CD4-positive, alpha-beta T cell treated with Interferon gamma for 1 hour (primary cell): ENCODE measurements around the gene RIOK1.
"Not testable (repeated sequence)": the region's sequence is repeated elsewhere in the genome, so short reads cannot be mapped to it uniquely, and the experiment has no call there.

Source experiments
- DNase-seq: peaks from one replicate; pipeline ENCODE4 v3.0.0-alpha.2; 2020

RIOK1 gene

GRCh38 chr6:7389451-7390225 is at the start of gene RIOK1, which contains the start of gene CAGE1:
RIOK1 (plus strand) TSS chr6:7389808; CDS start chr6:7390003, 195 bp downstream.
CAGE1 (minus strand) TSS chr6:7389742; CDS start chr6:7387173, 2,569 bp downstream.
- DNase-seq: peak; percentile 94

- no peak for DNase-seq
Observed at GRCh38 chr6:7341271-7341670, 48.3 kb upstream of the RIOK1 start.

DNA sequence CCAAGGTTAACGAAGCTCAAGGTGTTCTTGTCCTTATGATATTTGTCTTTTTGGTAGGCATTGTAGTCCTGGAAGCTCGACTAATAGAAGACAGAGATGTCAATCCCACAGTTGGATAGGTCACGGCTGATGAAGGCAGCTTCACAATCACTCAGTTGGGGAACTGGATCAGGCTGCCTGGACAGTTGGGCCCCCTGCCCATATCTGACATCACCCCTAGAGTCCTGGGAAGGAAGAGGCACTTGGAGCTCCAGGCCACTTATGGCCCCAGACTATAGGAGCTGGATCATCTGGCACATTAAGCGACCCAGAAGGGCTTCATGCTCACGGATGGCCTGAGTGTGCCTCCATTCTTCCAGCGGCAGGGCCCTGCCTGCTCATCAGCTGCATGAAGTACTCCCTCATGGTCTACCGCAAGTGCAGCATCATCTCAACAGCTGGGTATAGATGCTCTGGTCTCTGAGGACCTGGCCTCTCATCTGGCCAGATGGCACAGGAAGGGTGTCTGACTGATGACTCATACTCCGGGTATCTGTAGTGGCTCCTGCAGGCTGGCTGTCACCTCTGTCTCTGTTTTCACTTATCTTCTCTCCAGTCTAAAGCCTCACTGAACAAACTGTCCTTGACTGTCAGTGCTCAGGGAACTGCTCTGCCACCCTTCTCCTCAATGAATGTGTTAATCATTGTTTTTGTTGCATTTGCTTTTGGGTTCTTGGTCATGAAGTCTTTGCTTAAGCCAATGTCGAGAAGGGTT is 47.4 kb upstream of the RIOK1 start:
- no peak for DNase-seq

- DNase-seq: no peak
Observed at GRCh38 chr6:7343546-7344475, 45.8 kb upstream of the RIOK1 start.

DNA sequence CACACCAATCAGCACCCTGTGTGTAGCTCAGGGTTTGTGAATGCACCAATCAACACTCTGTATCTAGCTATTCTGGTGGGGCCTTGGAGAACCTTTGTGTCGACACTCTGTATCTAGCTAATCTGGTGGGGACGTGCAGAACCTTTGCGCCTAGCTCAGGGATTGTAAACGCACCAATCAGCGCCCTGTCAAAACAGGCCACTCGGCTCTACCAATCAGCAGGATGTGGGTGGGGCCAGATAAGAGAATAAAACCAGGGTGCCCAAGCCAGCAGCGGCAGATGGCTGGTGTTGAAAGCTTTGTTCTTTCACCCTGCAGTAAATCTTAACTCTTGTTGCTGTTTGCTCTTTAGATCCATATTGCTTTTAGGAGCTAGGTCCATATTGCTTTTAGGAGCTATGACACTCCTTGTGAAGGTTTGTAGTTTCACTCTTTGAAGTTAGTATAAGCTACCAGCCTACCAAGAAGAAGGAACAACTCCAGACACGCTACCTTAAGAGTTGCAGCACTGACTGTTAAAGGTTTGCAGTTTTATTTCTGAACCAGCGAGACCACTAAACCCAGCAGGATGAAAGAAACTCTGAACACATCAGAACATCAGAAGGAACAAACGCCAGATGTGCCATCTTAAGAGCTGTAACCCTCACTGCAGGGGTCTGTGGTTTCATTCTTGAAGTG is 44.7 kb upstream of the RIOK1 start:
- DNase-seq: not testable (repeated sequence)

GRCh38 chr6:7347551-7347997 is 42.0 kb upstream of the RIOK1 start:
- not testable (repeated sequence) for DNase-seq

DNA sequence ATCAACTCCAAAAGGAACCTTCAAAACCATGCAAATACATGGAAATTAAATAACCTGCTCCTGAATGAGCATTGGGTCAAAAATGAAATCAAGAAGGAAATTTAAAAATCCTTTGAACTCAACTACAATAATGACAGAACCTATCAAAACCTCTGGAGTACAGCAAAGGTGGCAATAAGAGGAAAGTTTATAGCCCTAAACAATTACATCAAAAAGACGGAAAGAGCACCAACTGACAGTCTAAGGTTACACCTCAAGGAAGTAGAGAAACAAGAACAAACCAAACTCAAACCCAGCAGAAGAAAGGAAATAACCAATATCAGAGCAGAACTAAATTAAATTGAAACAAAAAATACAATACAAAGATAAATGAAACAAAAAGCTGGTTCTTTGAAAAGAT is 39.0 kb upstream of the RIOK1 start:
- DNase-seq: not testable (repeated sequence)

- DNase-seq: not testable (repeated sequence)
Observed at GRCh38 chr6:7351916-7352315, 37.7 kb upstream of the RIOK1 start.

DNA sequence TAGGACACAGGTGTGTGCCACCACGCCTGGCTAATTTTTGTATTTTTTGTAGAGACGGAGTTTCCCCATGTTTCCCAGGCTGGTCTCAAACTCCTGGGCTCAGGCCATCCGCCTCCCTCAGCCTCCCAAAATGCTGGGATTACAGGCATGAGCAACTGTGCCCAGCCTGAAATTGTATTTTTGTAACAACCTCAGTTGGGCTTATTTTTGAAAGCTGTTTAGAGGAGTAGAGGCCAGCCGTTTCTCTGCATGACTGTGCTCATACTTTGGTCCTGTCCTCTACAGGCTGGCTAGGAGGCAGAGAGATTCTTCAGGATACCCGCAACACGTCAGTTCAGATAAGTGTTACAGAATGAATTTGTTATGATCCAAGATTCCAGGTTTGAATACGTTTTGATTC is 22.2 kb upstream of the RIOK1 start:
- no peak for DNase-seq

GRCh38 chr6:7373739-7374138 is 15.9 kb upstream of the RIOK1 start:
- no peak for DNase-seq

DNA sequence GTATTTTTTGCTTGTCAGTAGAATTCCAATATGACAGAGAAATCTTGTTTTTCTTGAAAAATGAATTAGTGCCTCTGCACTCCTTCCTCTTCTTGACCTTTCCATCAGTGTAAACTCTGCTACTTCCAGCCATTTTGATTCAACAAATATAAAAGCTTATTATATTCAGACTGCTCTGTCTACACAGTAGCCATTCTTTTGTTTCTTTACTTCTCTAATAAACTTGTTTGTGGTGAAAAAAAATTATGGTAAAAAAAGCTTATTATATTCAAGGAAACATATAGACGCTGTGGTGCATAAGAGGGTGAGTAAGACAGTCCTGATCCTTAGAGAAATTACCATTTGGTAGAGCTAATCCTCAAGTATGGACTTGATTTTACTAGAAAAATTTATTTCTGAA is 11.6 kb upstream of the RIOK1 start:
- DNase-seq: no peak

DNA sequence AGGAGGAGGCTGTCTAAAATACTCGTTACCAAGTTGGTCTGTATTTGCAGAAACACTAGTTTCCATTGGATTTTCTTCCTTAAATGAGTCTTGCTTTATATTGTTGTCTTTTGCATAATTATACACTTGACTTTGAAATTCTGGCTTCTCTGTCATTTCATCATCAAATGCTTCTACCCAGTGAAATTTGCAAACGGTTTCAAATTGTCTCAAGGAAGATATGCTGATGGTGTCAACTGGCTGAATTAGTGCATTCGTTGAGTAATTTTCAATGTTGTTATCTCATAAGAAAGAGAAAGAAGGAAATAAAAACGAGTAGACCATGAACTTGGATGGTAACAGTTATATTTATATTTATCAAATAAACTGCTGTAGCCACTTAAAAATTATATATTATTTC is 10.9 kb upstream of the RIOK1 start:
- no peak for DNase-seq

DNA sequence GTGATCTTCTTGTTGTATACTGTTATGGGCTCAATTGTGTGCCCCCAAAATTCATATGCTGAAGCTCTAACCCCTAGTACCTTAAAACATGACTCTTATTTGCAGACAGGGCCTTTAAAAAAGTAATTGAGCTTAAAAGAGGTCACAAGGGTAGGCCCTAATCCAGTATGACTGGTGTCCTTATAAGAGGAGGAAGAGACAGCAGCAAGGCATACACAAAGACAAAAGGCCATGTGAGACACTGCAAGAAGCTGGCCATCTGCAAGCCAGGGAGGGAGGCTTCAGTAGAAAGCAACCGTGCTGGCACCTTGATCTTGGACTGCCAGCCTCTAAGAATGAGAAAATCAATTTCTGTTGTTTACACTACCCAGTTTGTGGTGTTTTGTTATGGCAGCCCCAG is 8.5 kb upstream of the RIOK1 start:
- DNase-seq: no peak

DNA sequence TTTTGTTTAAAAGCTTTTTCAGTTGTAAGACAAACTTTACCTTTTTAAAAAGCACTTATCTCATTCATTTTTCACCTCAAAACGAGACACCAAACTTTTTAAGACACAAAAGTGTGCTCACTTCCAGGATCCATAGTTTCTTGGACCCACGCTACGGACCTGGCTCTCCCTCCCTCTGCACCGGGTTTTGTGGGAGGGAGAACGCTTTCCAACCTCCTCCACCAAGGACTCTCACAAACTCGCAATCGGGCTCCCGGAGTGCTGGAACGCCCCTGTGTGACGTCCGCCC is 502 bp upstream of the RIOK1 start:
- no peak for DNase-seq

GRCh38 chr6:7390226-7390878 is 744 bp downstream of the RIOK1 start:
- DNase-seq: no peak

DNA sequence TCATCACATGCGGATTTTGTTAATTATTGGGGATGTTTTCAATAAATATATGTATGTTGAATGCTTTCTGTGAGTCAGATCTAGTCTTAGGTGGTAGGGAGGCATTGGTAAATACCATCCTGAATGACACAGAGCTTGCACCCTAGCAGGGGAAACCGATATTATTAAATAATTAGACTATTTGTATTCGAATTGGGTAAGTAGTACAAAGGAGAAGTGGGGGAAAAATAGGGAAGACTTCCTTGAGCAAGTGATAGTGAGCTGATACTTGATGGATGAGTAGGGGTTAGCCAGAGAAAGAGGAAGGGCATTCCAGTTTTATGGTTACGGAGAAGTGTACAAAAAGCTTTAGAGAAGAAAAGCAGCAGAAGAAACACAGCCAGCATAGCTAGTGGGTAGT is 1.5 kb downstream of the RIOK1 start:
- no peak for DNase-seq

GRCh38 chr6:7392402-7392801 is 2.8 kb downstream of the RIOK1 start:
- no peak for DNase-seq

DNA sequence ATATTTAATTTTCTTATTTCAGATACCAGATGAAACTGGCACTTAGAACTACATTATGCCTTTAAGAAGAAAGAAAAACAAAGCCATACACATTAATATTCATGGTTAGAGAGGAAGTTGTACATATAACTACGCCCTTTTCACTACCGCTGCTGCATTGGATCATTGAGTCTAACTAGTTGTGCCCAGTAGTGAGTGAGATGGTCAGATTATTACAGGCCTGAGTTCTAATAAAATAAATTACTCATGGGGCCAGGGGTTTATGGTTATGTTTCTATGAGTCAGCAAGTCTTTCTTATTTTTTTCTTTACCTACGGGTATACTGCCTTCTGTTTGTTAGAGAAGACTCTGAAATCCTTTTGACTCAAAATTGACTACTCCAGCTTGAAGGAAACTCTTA is 11.5 kb downstream of the RIOK1 start:
- DNase-seq: no peak

GRCh38 chr6:7402716-7403115 is 13.1 kb downstream of the RIOK1 start:
- DNase-seq: no peak

GRCh38 chr6:7404546-7404945 is 14.9 kb downstream of the RIOK1 start:
- no peak for DNase-seq

GRCh38 chr6:7406743-7407142 is 17.1 kb downstream of the RIOK1 start:
- no peak for DNase-seq

GRCh38 chr6:7409740-7410139 is 20.1 kb downstream of the RIOK1 start:
- no peak for DNase-seq
